HG02678 (cell line): ENCODE measurements around the gene LGALS7B.
"Not testable (repeated sequence)": the region's sequence is repeated elsewhere in the genome, so short reads cannot be mapped to it uniquely, and the experiment has no call there.

Experiments used
- ATAC-seq: cut with Tn5 transposase; IDR thresholded peaks from one replicate; pipeline ENCODE4 v1.9.1; 2021; ENCODE audit warnings: mild to moderate bottlenecking, moderate library complexity; ENCODE audit not compliant: unreplicated experiment

LGALS7B gene

GRCh38 chr19:38793671-38794070, 4.7 kb downstream of the LGALS7B start:
- no peak for ATAC-seq

- no peak for ATAC-seq
These were observed 6.5 kb downstream of the LGALS7B start for GRCh38 chr19:38795549-38795948.

- no peak for ATAC-seq
These were observed 7.2 kb downstream of the LGALS7B start for GRCh38 chr19:38796154-38796553.

- ATAC-seq = not testable (repeated sequence)
These were observed 8.8 kb downstream of the LGALS7B start for GRCh38 chr19:38797781-38798180.

GRCh38 chr19:38799104-38799503, 10.1 kb downstream of the LGALS7B start:
- no peak for ATAC-seq

- ATAC-seq = no peak
These were observed 11.8 kb downstream of the LGALS7B start for GRCh38 chr19:38800577-38801347.

- ATAC-seq = no peak
These were observed 12.5 kb downstream of the LGALS7B start for GRCh38 chr19:38801359-38802095.

GRCh38 chr19:38803543-38803942, 14.5 kb downstream of the LGALS7B start:
- no peak for ATAC-seq

- ATAC-seq = no peak
These were observed 16.2 kb downstream of the LGALS7B start for GRCh38 chr19:38805180-38805579.

GRCh38 chr19:38806371-38806770, 17.4 kb downstream of the LGALS7B start:
- no peak for ATAC-seq

- not testable (repeated sequence) for ATAC-seq
These were observed 18.5 kb downstream of the LGALS7B start for GRCh38 chr19:38807374-38808098.

GRCh38 chr19:38808741-38809140, 19.7 kb downstream of the LGALS7B start:
- ATAC-seq = no peak

GRCh38 chr19:38809592-38810252, 20.7 kb downstream of the LGALS7B start:
- no peak for ATAC-seq

- no peak for ATAC-seq
These were observed 23.2 kb downstream of the LGALS7B start for GRCh38 chr19:38812009-38812840.

GRCh38 chr19:38812841-38813320, 23.9 kb downstream of the LGALS7B start, which contains the start of gene LGALS4:
Gene LGALS4 (minus strand): TSS chr19:38812945. CDS start chr19:38812886, 59 bp downstream.
- no peak for ATAC-seq

- ATAC-seq = no peak
These were observed 24.3 kb downstream of the LGALS7B start for GRCh38 chr19:38813323-38813722.

GRCh38 chr19:38813932-38814331, 24.9 kb downstream of the LGALS7B start:
- ATAC-seq = not testable (repeated sequence)

- no peak for ATAC-seq
These were observed 26.3 kb downstream of the LGALS7B start for GRCh38 chr19:38815059-38816001.
